ENCODE results near the gene LPAR5.
A peak's percentile ranks its signal among the peaks of the same experiment; 100 is the strongest.

LPAR5 gene

DNA sequence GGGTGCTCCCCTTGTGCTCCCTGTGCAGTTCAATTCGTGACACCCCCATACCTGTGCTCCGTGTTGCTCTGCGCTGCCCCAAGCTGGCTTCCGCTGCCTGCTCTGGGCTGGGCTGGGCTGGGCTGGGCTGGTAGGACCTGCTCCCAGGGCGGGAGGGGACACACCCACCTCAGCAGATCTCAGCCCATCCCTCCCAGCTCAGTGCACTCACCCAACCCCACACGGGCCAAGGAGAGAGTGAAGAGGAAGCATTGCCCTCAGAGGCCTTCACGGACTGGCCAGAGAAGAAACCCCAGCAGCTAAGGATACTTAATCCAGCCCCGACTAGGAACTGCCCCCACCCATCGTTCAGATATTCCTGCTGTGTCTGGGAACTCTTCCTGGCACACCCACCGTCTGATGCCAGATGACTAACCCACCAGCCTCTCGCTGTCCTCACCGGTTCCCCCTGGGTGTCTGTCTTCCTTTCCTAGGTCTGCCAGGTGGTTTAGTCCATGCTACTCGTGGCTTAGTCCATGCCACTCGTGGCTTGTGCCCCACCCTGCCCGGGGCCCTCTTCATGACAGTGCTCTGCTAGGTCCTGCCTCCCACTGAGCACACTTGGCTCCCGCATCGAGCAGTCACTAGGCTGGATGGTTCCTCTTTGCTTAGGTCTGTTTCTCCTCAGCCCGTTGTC, at the start of gene LPAR5:
Gene LPAR5 (minus strand): TSS at position 104 of the 676 bp plus-strand sequence. CDS start 14,711 bp downstream, outside the sequence.
- DNase-seq = no peak

DNA sequence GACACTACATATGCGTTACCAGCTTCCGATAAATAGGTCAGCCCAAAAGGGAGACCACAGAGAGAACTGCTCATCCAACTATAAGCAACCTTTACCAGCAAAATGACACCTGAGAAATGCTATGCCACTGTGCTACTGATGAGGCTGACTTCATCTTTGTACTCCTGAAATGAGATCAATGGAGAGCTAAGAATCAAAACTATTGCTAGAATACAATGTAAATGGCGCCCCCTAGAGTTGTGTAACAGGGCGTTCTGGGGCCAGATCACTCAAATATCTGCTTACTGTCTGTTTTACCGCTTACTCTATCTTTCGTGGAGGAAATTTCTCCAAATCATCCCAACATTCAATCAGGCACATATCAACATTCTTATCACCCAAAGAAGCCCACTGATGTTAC, 48.9 kb upstream of the LPAR5 start:
- DNase-seq = peak; percentile 17 to 67

DNA sequence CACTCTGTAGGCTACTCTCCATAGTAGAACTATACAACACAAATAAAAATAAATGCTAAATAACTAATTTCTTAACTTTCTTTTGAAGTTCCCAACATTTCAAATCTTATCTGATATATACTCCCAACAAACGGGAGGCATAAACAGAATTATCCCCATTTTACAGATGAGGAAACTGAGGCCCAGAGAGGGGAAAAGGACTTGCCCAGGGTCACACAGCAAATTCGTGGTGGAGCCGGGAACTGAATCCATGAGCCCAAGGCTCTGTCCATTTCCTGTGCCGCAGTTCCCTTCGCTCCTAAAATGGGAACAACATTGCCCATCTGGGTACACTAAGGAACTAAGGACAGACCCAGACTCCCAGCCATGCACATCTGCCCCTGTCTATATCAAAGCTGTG, 41.2 kb upstream of the LPAR5 start:
- no peak for DNase-seq

DNA sequence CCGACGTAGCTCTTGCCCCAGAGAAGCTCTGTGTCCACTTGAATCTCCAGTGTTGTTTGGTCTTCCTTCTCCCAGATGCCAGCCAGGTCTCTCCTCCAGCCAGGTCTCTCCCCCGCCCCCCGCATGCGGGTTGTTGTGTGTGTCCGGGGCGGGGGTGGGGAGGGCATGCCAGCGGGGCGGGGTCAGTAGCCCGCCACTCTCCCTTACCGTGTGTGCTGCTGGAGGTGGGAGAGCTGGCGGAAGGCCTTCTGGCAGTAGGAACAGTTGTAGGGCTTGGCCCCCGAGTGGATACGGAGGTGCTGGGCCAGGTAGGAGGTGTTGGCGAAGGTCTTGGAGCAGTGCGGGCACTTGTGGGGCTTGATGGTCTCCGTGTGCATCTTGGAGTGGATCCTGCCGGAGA, 36.4 kb upstream of the LPAR5 start:
- no peak for DNase-seq

DNA sequence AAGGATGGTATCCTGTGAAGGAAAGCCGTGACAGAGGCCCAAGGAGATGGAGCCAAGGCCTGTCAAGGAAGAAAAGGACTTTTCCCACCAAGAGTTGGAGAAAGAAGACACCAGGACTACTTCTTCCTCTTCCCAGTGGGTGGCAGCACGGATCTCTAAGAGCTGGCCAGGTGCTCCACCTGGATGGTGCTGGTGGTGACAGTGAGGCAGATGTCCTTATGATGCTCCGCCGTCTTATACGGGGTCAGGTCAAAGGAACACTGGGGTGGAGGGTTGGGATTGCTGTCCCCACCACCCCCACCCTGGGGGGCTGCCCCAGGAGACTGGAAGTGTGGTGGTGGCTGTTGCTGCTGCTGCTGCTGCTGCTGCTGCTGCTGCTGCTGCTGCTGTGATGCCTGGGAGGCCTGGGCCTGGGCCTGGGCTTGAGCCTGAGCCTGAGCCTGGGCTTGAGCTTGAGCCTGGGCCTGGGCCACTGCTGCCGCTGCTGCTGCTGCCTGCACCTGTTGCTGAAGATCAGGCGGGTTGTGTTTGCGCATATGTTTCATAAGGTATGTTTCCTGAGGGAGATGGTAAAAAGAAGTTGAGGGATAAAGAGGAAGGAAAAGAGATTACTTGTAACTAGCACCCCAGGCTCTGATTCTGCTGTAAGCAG, 31.9 kb upstream of the LPAR5 start:
- DNase-seq = peak in 1 of 2 experiments; percentile 17

DNA sequence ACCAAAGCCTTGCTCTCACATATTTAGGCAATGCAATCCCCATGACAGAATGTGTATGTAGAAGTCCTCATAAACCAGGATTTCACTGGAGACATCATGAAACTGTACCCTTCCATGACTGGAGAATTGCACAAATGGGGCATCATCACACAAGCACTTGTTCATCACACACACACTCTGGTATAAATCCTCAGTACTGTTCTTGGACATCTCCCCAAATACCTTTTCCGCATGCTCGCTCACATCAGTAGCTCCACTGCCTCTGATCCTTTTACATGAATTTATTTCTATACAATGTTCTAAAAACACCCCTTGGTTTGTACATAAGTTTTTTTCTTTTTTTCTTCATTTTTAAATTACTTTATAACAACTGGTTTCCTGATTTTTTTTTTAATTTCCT, 30.5 kb upstream of the LPAR5 start:
- DNase-seq = no peak

DNA sequence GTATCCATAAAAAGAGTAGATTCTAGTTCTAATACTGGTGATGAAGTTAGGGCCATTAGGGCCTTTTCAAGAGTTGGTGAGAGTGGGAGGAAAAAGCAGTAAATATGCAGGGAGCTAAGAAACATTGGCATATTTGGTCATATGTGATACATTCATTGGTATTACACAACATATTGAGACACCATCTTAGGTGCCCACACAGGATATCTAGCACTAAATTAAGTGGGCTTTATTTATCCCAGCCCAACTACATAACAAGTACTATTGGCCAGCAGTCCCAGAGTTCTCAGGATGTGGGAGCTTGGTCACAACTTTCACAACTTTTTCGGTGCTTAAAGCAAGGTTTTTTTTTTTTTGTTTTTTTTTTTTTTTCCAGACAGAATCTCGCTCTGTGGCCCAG, 29.1 kb upstream of the LPAR5 start:
- DNase-seq = no peak

DNA sequence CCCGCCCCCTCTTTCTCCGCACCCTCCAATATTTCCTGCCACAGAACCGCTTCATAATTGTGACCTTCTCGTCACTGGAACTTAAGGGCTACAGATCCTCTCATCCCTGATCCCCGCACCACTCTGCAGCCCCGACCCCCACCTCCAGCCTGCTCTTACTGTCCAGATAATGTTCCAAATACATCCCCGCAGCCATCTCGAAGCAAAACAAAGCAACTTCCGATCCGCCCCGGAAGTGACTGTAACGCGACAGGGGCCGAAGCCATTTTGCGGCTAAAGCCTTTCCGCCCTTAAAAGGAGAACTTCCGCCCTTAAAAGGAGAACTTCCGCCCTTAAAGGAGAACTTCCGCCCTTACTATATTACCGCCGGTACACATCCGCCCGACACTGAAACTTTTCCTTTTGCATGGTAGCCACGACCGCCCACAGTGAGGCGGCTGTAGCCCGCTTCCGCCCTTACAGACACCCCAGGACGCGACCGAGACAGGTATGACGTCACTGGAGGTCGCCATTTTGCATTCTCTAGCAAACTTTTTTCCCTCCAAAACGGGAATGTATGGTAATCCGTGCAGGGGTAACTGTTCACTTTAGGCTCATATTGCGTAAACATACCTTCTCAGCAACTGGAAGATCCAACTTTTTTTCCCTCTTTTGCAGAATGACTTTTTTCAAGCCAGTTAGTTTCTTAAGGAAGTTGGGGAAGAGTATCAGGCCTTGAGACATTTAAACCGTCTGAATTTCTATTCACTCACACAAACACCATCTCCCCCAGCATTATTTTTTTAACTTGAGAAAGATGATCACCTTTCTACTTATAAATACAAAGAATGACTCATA, 27.4 kb upstream of the LPAR5 start, which contains the start of gene ING4:
Gene ING4 (minus strand): TSS at position 214 of the 837 bp plus-strand sequence. CDS start 18 bp downstream, at position 196.
- DNase-seq = peak; percentile 100

DNA sequence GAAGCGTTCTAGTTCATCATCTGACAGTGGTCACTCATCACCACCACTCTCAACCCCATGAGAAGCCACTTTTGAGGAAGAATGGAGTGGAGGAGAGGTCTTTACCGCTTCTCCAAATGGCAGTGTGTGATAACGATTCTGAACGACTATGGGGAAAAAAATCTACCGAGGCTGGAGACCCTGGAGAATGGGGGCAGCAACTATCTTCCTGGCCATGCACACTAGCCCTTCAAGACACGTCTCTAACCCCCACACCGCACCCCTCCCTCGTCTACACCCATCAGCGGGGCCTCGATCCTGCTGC, 26.8 kb upstream of the LPAR5 start:
- DNase-seq = no peak

DNA sequence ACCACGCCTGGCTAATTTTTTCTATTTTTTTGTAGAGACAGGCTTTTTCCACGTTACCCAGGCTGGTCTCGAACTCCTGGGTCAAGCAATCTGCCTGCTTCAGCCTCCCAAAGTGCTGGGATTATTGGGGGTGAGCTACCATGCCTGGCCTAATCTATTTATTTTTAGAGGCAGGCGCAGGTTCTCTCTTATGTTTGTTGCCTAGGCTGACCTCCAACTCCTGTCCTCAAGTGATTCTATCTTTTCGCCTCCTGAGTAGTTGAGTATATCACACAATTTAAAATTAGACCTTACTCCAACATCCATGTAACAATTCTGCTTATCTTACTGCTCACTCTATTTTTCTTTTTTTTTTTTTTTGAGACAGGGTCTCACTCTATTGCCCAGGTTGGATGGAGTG, 18.2 kb upstream of the LPAR5 start:
- no peak for DNase-seq

DNA sequence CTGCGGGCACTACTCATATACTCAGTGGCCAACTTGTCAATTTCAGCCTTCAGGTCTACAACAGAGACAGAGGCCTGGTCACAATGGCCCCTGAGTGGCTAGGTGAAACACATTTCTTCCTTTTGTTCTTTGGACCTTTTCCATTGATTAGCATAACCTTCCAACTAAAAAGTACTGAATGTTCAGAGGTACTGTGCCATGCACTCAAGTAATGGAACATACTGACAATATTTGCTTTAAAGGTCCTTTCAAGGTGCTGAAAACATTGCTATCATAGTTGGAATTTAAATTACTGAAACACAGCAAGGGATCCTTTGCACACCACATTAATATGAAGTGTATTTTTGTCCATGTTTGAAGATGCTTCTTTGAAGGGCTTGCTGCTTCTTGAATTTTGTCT, 17.6 kb upstream of the LPAR5 start:
- no peak for DNase-seq

DNA sequence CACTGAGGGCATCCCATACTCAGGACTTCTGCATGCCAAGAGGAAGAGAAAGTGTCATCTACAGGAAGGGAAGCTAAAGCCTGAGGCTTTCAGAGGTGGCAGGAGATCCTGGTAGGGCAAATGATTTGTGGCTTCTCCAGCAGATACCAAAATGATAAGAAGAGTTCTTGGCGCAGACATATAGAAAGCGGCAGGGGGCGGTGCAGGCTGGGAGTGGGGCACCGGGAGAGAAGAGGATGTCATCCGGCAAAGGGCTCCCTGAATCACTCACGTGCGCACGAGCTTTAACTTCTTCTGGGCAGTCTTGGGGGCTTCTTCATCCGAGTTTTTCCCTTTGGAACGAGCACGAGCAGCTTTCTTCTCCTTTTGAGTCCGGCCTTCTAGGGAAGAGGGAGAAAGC, 16.6 kb upstream of the LPAR5 start:
- no peak for DNase-seq

DNA sequence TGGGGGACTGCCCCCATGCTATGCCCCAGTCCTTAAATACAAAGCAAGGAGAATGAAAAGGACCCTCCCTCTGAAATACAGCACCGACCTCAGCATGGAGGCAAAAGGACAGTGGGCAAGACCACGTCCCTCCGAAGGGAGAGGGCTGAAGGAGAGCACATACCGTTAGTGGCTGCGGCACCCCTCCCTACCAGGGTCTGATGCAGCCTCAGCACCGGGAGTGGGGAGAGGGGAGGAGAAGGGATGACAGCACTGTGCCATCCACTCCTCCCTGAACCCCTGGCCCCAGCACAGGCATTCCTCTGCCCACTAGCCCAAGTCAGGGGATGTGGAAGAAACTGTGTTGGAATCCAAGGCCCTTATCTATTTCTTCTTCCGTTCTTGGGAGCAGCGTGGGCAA, 15.1 kb upstream of the LPAR5 start:
- no peak for DNase-seq

DNA sequence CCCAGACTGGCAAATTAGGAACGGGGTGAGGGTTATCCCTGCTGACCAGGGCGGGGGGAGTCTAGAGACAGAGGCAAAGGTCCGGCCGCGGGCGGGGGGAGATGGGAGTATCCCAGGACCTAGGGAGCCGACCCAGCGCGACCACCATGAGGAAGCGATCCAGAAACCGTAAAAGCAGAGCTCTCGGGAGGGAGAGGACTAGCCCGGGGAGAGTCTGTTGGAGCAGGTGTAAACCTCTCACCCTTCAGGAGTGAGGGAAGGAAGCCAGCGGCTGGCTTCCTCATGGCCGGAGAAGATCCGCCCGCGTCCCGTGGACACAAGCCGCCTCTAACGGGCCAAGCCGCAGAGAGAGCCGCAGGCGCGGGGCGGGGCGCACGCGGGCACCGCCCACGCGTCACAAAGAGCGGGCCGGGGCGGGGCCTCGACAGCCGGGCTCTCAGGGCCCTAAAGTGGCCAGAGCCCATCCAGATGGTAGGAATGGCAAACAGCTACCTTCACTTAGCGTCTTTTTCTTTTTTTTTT, 11.4 kb upstream of the LPAR5 start, which contains the start of gene ACRBP:
Gene ACRBP (minus strand): TSS at position 350 of the 522 bp plus-strand sequence. CDS start 66 bp downstream, at position 284.
- DNase-seq = no peak

DNA sequence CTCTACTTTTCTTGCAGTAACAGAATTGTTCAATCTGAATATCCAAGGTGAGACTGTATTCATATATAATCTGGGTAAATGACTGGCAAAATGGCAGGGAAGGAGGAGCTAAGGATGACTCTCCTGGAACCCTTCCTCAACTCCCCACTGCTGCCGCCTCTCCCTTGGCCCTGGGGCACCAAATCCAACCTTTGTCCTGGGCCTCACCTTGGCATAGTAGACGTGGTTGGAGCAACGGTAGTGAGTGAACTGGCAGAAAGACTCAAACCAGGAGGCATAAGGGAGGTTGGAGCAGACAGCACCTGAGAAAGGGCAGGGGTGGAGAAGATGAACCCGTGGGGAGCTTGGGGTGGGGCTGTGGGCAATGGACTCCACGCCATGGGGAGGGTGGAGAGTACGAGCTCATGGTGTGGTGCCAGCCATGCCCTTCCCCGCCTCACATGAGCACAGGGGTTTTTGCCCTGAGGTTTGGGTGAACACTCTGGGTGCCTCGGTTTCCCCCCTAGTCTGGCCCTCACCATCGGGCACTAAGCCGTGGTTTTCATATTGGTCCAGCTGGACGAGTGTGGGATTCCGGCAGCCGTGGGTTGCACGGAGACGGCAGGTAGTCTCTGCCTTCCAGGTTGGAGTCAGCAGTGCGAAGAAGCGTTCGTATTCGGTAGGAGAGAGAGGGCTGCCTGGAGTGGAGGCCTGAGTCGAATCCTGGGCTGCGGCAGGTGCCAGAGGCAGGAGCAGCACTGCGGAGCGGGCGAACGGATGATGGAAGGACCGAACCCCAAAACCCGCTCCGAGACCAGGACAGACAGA, 10.7 kb upstream of the LPAR5 start:
- DNase-seq = no peak

DNA sequence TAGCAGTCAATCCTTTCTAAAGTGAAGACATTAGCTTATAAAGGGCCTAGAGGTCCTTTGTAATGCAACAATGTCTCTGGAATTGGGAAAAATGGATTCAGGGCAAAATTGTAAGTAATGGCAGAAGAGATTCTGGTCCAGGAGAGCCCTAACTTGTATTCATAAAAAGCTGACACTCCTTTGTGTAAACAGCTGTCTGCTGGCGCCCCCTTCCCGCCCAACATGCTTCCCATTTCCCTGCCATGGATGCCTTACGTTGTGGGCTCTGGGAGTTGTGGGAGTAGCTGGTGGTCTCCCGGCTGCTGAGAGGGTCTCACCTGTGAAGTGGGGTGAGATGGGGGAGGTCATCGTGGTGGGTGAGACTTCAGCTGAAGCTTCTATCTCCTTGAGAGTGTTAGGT, 9.1 kb upstream of the LPAR5 start:
- no peak for DNase-seq

DNA sequence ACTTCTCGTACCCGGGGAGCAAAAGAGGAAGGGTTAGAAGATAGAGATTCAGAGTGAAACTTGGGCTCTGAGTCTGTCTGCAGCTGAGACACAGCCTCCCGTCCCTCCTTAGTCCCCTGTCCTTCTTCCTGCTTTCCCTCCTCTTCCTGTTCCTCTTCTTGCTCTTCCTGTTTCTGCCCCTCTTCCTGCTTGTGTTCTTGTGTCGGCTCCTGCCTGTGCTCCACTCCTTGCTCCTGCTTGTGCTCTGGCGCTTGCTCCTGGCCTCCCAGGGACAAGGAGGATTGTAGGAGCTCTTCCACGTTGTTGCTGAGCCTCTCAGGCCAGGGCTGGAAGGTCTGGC, 8.5 kb upstream of the LPAR5 start:
- DNase-seq = no peak

DNA sequence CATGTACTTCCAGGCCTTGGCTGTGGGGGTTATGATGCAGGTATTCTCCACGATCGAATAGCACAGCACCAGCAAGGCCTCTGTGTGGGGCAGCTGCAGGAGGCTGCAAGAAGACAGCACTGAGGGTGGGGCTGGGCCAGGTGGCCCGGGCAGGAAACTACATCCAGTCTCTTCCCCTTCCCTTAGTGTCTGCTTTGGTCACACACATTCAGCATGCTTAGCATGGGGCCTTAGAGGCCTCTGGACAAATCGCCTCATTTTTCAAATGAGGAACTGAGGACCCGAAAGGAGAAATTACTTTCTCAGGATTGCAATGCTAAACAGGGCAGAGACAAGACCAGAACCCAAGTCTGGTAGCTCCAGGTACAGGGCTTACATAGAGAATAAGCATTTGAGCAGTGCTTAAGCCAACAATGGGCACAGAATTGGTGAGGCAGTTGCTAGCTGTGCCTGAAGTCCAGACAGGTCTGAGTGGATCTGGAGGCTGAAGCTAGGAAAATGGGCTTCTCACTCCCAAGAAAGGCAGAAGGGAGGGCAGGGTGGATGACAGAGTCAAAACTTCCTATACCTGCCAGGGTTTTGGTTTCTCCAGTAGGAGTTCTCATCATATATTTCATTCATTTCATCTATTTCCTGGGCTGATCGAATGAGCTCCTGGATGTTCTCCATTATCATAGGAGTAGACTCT, 8.0 kb upstream of the LPAR5 start:
- DNase-seq = no peak

DNA sequence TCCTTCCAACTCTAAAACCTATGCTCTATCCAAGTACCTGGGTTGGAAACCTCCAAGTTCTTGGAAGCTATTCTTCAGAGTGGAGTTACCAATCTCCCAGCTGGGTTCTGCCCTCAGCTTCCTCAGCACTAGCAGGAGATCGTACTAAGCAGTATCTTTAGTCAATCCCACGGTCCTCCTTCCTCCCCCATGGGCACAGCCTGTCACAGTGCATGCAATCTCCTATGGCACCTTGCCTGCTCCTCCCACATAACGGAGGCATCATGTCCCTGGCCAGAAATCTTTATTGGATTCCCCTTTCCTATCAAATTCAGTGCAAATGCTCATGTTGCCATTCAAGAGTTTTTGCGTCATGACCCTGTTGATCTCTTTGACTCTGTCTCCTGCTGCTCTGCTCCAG, 5.4 kb upstream of the LPAR5 start:
- DNase-seq = no peak

DNA sequence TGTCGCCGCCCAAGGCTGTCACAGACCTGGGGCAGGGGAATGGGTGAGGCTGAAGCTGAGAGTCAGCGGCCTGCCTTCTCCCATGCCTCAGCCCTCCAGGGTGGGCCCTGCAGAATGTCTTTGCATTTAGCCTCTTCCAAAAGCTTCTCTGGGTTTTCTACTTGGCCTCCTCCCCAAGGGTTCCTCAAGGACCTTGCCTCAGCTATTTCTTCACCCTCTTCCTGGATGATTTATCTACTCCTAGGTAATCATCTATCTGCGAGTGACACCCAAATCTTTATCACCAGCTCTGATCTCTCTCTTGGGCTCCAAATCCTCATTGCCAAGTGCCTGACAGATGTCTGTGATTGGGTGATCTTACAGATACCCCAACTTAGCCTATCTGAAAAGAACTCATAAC, 4.7 kb upstream of the LPAR5 start:
- DNase-seq = no peak

DNA sequence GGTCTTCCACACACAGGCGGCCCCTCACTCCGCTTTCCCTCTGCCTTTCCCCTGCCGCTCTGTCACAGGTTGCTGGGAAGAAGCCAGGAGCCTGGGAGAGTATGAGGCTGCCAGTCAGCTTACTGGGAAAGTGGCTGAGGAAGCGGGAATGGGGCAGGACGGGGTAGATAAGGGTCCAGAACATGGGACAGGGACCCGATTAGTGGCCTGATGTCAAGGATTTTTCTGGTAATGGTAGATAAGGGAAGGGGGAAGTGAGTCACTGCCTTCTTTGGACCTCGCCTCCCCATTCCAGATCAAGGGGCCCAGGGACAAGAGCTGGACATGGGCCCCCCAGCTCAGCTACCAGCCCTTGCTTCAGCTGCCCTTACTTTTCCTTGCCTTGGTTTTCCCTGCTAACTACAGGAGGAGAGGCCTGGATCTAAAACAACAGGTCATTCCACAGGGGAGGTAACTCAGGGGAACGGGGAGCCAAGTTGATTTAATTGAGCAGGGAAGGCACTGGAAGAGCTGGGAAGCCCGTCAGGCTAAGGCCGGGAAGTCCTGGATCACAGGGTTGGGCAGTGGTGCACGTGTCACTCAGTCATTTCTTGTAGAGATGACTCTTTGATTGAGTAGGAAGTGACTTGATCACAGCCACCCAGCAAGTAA, 3.5 kb upstream of the LPAR5 start:
- DNase-seq = no peak

DNA sequence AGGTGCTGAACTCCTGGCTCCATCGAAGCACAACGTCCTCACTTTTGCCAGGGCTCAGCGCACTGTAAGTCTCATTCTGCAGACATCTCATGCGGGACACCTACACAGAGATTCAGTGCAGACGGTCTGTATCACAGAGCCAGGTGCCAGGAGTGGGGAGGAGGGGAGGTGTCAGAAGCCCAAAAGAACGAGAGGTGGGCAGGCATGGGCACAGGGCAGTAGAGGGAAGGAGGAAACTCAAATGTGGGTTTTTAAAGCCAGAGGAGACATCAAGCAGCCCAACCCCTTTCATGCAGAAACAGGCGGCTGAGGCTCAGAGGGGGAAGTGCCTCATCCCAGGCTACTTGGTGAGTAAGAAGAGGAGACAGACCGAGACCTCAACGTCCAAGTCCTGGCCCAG, 2.5 kb upstream of the LPAR5 start:
- no peak for DNase-seq

Measured in SW 1271 (cell line).